IMR-90 (cell line): ENCODE measurements around the gene NXPH4. TPM values are rescaled to one million over a fixed set of nuclear protein-coding genes. Genes with fewer than 3 reads are reported as not detected.

Experiments used
- ATAC-seq: fragments of 200-7000 bp; cut with Tn5 transposase; 2 replicates; pipeline ENCODE4 v1.9.1; 2020; ENCODE audit warnings: low read depth, mild to moderate bottlenecking, moderate library complexity
- BruUV-seq: library from RNA; stranded (reverse); fragments of 400-500 nt; replicated peaks from 2 replicates; lab custom pipeline; 2021; lab: Mats Ljungman, UMichigan
- CTCF ChIA-PET: fragments of 300-600 bp; formaldehyde crosslinking; extraction: SDS; loops from one replicate; lab custom pipeline; 2021; ENCODE audit warnings: antibody characterized with exemption; lab: Yijun Ruan, JAX
- POLR2A ChIA-PET: fragments of 300-600 bp; sonication (Branson Sonifier 250); formaldehyde crosslinking; loops from one replicate; lab custom pipeline; 2022; ENCODE audit warnings: antibody characterized with exemption; ENCODE audit not compliant: unreplicated experiment; lab: Charles Lee
- DNase-seq: peaks from one replicate; pipeline ENCODE4 v3.0.0; 2013
- H2AFZ ChIP-seq: replicated peaks from 2 replicates; pipeline ENCODE3; 2013; ENCODE audit warnings: low read length, mild to moderate bottlenecking; ENCODE audit not compliant: poor library complexity
- H2AK5ac ChIP-seq: 2 replicates; pipeline ENCODE4 v1.6.1; 2013; ENCODE audit warnings: low read depth, low read length, inconsistent platforms
- H2AK9ac ChIP-seq: replicated peaks from 2 replicates; pipeline ENCODE3; 2013; ENCODE audit warnings: mild to moderate bottlenecking, low read depth, low read length, moderate library complexity; ENCODE audit not compliant: poor library complexity
- H2BK120ac ChIP-seq: 2 replicates; pipeline ENCODE4 v1.6.1; 2013; ENCODE audit warnings: low read depth, low read length, inconsistent platforms
- H2BK15ac ChIP-seq: 3 replicates; pipeline ENCODE4 v1.6.1; 2013; ENCODE audit warnings: low read depth, low read length, inconsistent platforms
- H2BK20ac ChIP-seq: 2 replicates; pipeline ENCODE4 v1.6.1; 2013; ENCODE audit warnings: low read depth, mild to moderate bottlenecking, inconsistent platforms, low read length, moderate library complexity
- H2BK5ac ChIP-seq: 2 replicates; pipeline ENCODE4 v1.6.1; 2013; ENCODE audit warnings: mild to moderate bottlenecking, low read depth, low read length, inconsistent platforms; ENCODE audit not compliant: poor library complexity, severe bottlenecking
- H3K14ac ChIP-seq: replicated peaks from 2 replicates; pipeline ENCODE4 v1.6.1; 2013; ENCODE audit warnings: low read depth, low read length, inconsistent platforms
- H3K18ac ChIP-seq: 2 replicates; pipeline ENCODE4 v1.6.1; 2013; ENCODE audit warnings: low read depth, low read length, control low read depth
- H3K23ac ChIP-seq: 2 replicates; pipeline ENCODE4 v1.6.1; 2013; ENCODE audit warnings: low read depth, low read length, inconsistent platforms
- H3K27ac ChIP-seq: 2 replicates; pipeline ENCODE4 v1.5.1; 2013; ENCODE audit warnings: mild to moderate bottlenecking, control low read depth, low read length; ENCODE audit not compliant: insufficient read depth
- H3K27me3 ChIP-seq: 2 replicates; pipeline ENCODE4 v1.6.1; 2013; ENCODE audit warnings: low read length; ENCODE audit not compliant: control insufficient read depth, insufficient read depth
- H3K36me3 ChIP-seq: 2 replicates; pipeline ENCODE4 v1.6.1; 2013; ENCODE audit warnings: low read length, mixed read lengths; ENCODE audit not compliant: control insufficient read depth, insufficient read depth
- H3K4ac ChIP-seq: 2 replicates; pipeline ENCODE4 v1.6.1; 2013; ENCODE audit warnings: low read depth, low read length, inconsistent platforms
- H3K4me1 ChIP-seq: 2 replicates; pipeline ENCODE4 v1.6.1; 2013; ENCODE audit warnings: low read length, mixed read lengths; ENCODE audit not compliant: control insufficient read depth, insufficient read depth
- H3K4me2 ChIP-seq: 2 replicates; pipeline ENCODE4 v1.6.1; 2013; ENCODE audit warnings: low read depth, mild to moderate bottlenecking, control low read depth, low read length, moderate library complexity
- H3K4me3 ChIP-seq: 2 replicates; pipeline ENCODE4 v1.5.1; 2013; ENCODE audit warnings: low read depth, mild to moderate bottlenecking, control low read depth, low read length, moderate library complexity; ENCODE audit not compliant: insufficient read depth
- H3K56ac ChIP-seq: 2 replicates; pipeline ENCODE4 v1.6.1; 2013; ENCODE audit warnings: low read length, inconsistent platforms; ENCODE audit not compliant: insufficient read depth; ENCODE audit errors: extremely low read depth
- H3K79me1 ChIP-seq, 2 experiments: 2 replicates each; pipeline ENCODE4 v1.6.1; 2013; ENCODE audit warnings: low read length in 2 of 2, inconsistent platforms in 1 of 2, low read depth in 1 of 2
- H3K9ac ChIP-seq: 2 replicates; pipeline ENCODE4 v1.6.1; 2013; ENCODE audit warnings: low read depth, low read length, control low read depth
- H3K9me1 ChIP-seq: 2 replicates; pipeline ENCODE4 v1.6.1; 2013; ENCODE audit warnings: low read length, inconsistent platforms; ENCODE audit not compliant: insufficient read depth
- H3K9me3 ChIP-seq: 2 replicates; pipeline ENCODE4 v1.6.1; 2013; ENCODE audit warnings: low read length; ENCODE audit not compliant: control insufficient read depth, insufficient read depth
- H4K20me1 ChIP-seq: 2 replicates; pipeline ENCODE4 v1.6.1; 2013; ENCODE audit warnings: low read length, inconsistent platforms; ENCODE audit not compliant: insufficient read depth
- H4K5ac ChIP-seq: 2 replicates; pipeline ENCODE4 v1.6.1; 2013; ENCODE audit warnings: mild to moderate bottlenecking, low read depth, low read length, control low read depth
- H4K8ac ChIP-seq, 2 experiments: 2 replicates each; pipeline ENCODE4 v1.6.1; 2013; ENCODE audit warnings: low read depth in 2 of 2, low read length in 2 of 2, control low read depth in 1 of 2, inconsistent platforms in 1 of 2
- H4K91ac ChIP-seq: 2 replicates; pipeline ENCODE4 v1.6.1; 2013; ENCODE audit warnings: low read depth, low read length, inconsistent platforms; ENCODE audit not compliant: insufficient read depth
- MAFK ChIP-seq: IDR thresholded peaks from 2 replicates; pipeline ENCODE4 v1.6.1; 2012; ENCODE audit warnings: low read depth, low read length, improper control_type of control experiment
- NFE2L2 ChIP-seq: fragments of 150-350 bp; IDR thresholded peaks from 2 replicates; pipeline ENCODE4 v1.6.1; 2016; ENCODE audit warnings: low read depth, mild to moderate bottlenecking, low read length
- WGBS, 2 experiments: methylation state at CpG; one replicate each; pipeline versions ENCODE4 v1.1.5 to v1.1.7; 2013; ENCODE audit warnings: missing lambda C conversion rate in 2 of 2; ENCODE audit not compliant: insufficient read length in 1 of 2; ENCODE audit errors: extremely low coverage in 2 of 2; 5-methylcytosine and 5-hydroxymethylcytosine counted together
- dilution Hi-C: fragments of 300-500 bp; cut with HindIII; formaldehyde crosslinking; loops from one replicate; pipeline ENCODE4 v1.14.3; 2018; ENCODE audit warnings: low sequenced_read_pairs; ENCODE audit not compliant: unreplicated experiment
- in situ Hi-C: fragments of 300-500 bp; cut with MboI; formaldehyde crosslinking; loops from 3 replicates; pipeline ENCODE4 v1.14.3; 2019; ENCODE audit warnings: low sequenced_read_pairs, inconsistent platforms, mixed read lengths
- intact Hi-C: fragments of 100-400 bp; cut with micrococcal nuclease; formaldehyde crosslinking; loops from 2 replicates; pipeline ENCODE4 v1.10.0; 2022
- polyA plus RNA-seq, 3 experiments: library from polyadenylated mRNA; depleted of rRNA; stranded (reverse); fragments of >200 nt; gene quantifications; 2 replicates each; pipeline ENCODE4 v1.2.3, GENCODE V29; 2012; ENCODE audit warnings: low replicate concordance in 1 of 3
- total RNA-seq: library from RNA; depleted of rRNA; stranded (reverse); fragments of >200 nt; gene quantifications from 2 replicates; pipeline ENCODE4 v1.2.3, GENCODE V29; 2012

Gene NXPH4
- total and polyA plus RNA-seq, 2 of the 4 experiments (the other 2 are of a cell fraction), result 0.36 to 3.8 TPM

DNA sequence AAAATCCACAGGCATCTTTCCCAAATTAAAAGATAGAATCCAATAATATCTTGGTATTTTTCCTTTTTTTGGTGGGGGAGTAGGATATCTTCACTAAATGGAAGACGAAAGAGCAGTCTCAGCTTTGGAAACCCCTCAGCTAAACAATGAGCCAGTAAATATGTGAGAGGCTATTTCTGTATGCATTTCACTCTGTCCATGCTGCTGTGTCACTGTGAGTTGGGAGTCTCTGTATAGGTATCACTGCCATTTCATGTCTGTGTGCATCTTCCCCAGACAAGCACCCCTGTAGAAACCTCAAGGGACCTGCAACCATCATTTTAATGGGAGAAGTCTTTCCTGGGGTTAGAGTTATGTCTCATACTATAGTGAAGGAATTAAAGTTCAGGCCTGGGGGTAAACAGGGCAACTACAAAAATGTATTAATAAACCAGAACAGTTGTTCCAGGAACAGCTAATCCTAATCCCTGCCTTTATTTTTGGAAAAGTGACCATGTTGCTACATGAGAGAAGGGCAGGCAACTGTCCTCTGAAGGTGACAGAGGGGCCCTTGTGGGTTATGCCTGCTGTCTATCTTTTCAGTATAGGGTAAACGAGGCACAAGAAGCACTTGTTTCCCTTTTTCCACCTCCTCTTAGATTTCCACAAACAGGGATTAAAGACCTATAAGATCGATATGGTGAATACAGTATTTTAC is 45.7 kb downstream of the NXPH4 start:
- Histone ChIP-seq H3K9ac (no peak overlapping the region), H3K36me3 (peaks cover 31% of the 10 kb centered on the region), H4K5ac (no peak overlapping the region), H3K4me2 (no peak overlapping the region), H3K9me1 (peaks cover 6% of the 10 kb centered on the region; the same call in 1 of the 2 replicates), H3K56ac (no peak overlapping the region), H3K4me3 (no peak overlapping the region), H2BK15ac (no peak overlapping the region), H2BK20ac (no peak overlapping the region), H2BK5ac (no peak overlapping the region), H2BK120ac (no peak overlapping the region), H3K18ac (no peak overlapping the region), H3K14ac (no peak overlapping the region), H4K20me1 (no peaks in the 10 kb centered on the region; the same call in 1 of the 2 replicates), H3K9me3 (no peaks in the 10 kb centered on the region), H3K79me1 (peaks cover 0 to 11% of the 10 kb centered on the region in 2 experiments; a peak in 1 of 4 replicates), H3K4me1 (no peaks in the 10 kb centered on the region; the same call in 1 of the 2 replicates), H2AFZ (no peak overlapping the region), H3K27me3 (no peaks in the 10 kb centered on the region), H4K8ac (no peak overlapping the region), H3K23ac (no peak overlapping the region), H3K27ac (no peak overlapping the region), H2AK5ac (no peak overlapping the region), H3K4ac (no peak overlapping the region), H2AK9ac (no peak overlapping the region), H4K91ac (no peak overlapping the region)
- intact Hi-C loops (no loop called here), dilution Hi-C loops (no loop called here), in situ Hi-C loops (no loop called here)
- DNase-seq (no peak), ATAC-seq (no peak)
- no TSS peak for BruUV-seq
- TF ChIP-seq NFE2L2 (peak; percentile 9; the same call in 1 of the 2 replicates), MAFK (no peak)
- CTCF ChIA-PET, result interaction anchor here (0.6 to 1.4 kb wide), 2 partner anchors 190 to 196 kb away, joined by 3 to 9 read pairs; no protein-coding TSS in a partner anchor
- POLR2A ChIA-PET, result no interaction called here
- no CpG with 5 or more reads among the region's 3 CpGs for WGBS, 2 experiments
